HPDE6-E6E7 (cell line): ENCODE data around the gene IGF2.
A peak's percentile ranks its signal among the peaks of the same experiment; 100 is the strongest.

Source experiments
- DNase-seq: peaks from one replicate; pipeline ENCODE4 v3.0.0; 2011; ENCODE audit warnings: missing footprints; ENCODE audit errors: extremely low spot score

IGF2 gene

DNA sequence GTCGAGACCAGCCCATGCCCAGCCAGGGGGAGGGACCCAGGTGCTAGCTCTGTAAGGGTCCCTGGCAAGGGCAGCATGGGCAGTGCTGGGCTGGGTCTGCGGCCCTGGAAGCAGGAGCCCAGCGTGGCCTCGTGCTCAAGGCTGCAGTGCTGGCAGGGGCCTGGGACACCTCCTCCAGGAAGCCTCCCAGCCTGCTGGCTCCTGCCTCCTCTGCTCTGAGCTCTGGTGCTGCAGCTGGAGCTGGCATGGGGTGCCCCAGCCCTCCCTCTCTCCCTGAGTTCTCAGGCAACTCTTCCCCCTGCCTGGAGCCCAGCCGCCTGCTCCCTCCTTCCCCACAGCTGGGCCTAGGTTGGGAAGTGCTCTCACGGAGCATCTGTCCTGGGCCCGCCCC is 15.0 kb upstream of the IGF2 start:
- DNase-seq: no peak

DNA sequence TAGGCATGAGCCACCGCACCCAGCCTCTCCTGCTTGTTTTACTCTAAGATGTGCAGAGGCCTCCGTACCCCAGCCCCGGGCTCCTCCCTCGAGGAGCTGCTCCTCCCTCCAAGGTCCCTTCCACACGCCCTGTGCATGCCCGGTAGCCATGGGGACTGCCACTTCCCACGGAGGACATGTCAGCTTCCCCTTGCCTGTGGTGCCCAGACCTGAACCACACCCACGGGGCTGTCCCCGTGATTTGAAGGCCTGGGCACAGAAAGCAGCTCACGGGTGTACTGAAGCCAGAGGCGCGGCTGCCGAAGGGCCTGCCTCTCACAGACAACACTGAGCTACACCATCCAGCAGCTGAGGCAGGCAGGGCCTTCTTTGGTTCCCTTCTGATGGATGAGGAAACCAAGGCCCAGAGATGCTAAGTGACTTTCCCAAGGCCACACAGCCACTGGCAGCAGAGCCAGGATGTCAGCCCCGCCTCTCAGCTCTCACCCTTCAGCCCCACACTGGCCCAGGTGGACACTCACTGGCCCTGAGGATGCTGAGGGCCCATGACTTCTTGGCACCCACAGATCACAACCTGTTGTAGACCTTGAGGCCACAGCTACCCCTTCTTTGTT is 14.5 kb upstream of the IGF2 start:
- DNase-seq: no peak

DNA sequence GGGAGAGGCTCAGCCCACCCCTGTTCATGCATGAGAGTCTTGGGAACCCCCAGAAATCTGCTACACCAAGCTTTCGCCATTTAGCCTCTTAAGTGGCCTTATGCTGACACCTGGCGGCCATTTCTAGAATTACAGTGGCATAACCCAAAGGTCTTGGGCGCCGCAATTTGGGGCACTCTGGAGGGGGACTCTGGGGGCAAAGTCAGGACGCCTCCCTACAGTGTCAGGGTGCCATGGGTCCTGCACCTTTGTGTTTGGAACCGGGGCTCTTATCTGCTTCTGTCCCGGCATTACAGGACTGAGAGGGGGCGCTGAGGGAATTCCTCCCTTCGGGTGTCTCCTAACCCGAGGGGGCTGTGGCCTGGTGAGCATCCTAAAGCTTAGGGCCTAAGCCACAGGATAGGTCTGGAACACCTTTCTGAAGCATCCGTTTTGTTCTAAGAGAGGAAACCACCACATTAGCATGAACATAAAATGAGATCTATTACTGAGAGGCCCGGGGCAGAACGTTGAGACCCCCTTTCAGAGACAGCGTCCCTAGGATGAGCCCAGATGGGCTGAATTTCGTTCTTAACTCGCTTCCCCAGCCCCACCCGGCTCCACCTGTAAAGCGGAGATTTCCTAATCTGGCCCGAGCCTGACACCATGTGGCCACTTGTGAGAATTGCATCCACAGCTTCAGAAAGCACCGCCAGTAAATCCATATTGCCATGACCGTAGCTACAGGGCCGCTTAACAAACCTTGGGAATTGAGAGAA is 12.5 kb upstream of the IGF2 start:
- DNase-seq: peak; percentile 84

DNA sequence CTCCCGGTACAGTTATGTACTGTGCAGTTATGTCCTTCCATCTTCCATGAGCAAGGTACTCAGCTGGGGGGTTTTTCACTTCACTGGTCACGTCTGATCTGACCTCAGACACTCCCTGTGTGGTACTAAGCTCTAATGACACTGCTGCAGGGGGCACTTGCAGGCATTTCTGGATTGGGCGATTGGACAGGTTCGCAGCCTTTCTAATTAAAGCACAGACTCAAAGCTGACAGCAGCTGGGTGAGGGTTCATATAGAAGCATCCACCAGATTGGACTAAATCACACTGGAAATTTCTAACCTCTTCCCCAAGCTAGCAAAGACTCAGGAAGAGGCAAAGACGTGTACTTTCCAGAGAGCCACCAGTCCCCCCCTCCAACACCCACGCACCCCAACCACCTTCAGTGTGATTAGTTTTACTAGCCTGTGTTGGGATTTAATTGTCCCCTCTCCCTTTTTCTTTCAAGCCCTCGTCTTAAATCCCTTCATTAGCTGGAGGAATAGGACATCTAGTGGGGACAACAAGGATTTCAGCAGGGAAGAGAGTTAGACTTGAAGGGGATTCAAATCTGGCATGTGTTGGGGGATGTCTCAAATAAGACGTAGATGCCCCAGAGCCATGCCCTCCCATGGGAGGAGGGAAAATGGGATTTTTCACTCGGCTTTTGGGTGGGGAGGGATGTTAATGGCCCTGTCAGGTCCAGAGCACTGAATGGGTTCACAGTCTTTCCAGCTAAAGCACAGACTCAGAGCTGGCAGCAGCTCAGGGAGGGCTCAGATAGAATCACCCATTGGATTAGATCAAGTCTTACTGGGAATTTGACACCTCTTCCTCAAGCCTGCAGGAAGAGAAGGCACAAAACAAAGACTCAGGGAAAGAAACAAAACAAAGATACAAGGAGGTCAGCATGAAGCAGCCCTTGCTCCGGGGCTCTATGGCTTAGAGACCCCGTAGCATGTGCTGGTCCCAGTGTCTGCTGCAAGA is 11.0 kb upstream of the IGF2 start:
- DNase-seq: no peak

DNA sequence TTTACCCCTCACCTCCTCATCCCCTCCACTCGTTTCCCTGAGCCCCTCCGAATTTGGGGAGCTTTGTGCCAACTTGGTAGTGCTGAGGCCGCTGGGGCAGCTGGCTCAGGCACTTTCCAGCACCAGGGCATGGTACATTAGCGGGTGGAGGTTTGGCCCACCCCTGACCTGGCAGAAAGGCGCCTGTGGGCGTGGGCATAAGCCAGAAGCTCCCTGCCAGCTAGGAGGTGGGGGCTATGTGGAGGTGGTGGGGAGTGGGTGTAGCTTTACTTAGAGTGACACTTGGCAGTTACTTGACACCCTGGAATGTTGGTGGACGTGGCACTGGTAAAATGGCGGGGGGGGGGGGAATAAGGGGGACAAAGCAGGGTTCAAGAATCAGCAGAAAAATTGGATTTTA is 10.3 kb upstream of the IGF2 start:
- DNase-seq: no peak

DNA sequence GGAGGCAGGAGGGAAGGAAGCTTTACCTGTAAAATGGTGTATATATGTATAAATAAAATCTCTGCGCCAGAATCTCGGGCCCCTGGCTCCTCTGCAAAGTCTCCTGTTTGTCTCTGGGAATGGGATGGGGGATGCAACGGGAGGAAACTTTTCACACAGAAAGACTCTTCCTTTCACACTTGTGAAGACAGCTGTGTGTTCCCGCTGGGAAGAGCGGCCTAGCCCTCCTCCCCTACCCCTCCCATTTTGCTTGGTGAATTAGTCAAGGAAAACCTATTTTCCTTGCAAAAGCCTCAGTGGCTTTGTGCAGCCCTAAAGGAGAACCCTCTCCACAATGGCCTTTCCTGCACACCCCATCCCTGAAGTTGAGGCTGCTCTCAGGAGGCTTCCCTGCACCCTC is 9.4 kb upstream of the IGF2 start:
- DNase-seq: no peak

DNA sequence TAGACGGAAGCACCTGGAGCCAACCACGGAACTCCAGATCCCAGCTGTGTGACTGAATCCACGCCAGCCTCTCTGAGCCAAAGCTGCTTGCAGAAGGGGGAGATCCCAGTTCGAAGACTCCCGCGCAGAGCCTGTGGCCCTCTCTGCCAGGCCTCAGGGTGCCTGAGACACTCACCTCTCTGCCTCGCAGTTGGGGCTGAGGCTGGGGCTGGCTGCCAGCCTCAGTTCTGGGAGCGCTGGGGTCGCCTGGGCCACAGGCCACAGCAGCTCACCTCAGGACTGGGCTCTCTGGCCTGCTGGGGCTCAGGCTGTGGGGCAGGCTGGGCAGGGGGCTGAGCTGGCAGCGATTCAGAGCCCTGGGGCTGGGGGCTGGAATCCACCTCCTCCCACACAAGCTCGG is 8.2 kb upstream of the IGF2 start:
- no peak for DNase-seq

DNA sequence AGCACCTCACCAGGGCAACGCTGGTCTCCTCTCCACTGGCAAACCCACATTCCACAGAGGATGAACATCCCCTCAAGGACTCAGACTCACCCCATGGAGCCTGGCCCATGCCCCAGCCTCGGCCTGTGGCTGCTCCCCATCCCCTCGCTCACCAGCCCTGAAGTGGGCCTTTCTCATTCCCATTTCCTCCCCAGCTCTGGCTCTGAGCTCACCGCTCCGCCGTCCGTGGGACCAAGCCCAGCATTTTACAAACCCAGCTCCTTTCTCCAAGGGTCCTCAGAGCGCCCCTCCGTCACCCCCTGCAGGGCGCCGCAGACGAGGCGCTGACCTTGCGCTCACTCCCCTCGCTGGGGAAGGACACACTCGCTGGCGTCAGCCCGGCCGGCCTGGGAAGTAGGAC is 6.9 kb upstream of the IGF2 start:
- no peak for DNase-seq

DNA sequence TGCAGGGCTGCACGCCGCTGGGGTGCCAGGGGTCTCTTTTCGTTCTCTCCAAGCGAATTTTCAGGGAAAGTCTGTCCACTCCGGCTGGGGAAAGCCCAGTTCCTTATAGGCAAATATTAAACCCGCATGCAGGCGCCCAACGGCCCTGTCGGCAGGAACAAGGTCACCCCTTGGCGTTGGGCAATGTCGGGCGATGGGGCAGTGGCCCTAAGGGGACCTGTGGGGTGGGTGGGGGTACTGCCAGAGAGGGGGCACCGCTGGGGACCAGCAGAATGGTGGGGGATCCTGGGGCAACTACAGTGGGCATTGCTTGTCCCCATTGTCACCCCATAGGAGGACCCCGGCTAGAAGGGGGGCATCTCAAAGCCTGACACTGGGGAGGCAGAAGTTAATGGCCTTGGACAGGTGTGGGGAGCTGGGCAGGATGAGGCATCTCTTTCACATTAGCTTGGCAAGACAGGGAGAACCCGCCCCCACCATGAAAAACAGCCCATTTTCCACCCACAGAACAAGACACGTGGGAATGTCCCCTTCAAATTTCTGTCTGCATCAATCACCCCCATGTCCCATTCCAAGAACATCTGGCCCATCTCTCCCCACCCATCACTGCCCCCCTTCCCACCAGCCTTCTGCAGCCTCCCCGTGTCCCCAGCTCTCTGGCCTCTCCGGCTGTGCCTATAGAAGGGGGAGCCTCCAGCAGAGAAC is 5.5 kb upstream of the IGF2 start:
- no peak for DNase-seq

DNA sequence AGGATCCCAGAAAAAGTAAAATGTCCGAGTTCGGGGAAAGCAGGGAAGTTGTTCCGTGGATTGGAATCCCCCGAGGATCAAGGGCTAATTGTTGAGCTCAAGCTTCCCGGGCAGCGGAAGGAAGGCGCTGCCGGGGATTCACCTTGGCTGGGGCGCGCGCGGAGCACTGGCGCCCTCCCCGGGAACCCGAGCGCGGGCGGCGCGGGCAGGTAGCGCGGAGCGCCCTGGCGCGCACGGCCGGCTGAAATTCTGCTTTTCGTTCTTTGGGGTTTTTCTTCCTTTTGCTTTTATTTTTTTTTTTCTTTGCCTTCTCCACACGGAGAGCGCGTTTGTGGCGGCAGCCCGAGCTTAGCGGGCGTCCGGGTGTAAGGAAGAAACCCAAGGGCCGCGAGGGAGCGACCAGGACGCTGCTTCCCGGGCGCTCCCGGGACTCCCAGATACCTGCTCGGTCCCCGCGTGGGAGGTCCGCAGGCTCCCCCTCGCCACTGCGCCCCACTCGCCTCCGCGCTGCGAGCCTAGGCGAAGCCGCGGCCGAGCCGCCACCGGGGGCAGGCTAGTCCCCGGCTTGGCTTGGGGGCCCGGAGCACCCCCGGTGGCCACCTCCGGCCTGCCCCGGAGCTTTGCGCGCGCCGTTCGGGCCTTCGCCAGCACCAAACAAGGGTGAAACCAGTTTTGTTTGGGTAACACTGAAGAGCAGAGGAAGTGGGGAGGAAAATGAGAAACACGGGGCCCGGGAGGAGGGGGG is 4.8 kb upstream of the IGF2 start:
- no peak for DNase-seq

DNA sequence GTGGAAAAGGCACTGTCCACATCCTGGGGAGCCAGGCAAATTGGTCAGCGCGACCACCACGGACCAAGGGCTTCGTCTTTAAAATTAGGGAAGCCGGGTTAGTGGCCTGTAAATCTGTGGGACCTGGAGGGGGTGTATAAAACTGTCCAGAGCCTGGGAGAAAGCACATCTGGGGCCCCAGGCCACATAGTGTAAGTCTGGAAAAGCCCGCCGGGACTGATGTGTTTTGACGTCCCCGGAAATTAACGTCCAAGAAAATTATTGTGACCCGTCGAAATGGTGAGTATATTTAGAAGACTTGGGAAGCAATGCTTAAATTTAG is 4.2 kb upstream of the IGF2 start:
- no peak for DNase-seq

DNA sequence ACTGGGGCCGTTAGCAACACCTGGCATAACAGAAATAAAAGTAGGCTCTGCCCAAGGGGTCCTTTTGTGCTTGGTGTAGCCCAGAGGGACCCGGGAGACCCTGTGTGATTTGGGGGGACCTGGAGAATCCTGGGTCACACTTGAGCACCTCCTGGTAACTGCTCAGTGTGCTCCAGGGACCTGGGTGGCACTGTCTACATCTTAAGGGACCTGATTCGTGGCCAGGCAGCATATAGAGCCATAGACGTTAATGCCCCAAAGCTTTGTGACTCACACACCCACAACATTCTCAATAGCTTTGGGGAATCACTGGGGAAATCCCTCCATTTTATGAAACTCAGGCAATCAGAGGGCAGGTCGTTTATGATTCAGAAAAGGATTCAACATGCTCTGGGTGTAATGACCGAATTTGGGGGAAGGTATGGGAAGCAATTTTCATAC is 3.6 kb upstream of the IGF2 start:
- DNase-seq: no peak

DNA sequence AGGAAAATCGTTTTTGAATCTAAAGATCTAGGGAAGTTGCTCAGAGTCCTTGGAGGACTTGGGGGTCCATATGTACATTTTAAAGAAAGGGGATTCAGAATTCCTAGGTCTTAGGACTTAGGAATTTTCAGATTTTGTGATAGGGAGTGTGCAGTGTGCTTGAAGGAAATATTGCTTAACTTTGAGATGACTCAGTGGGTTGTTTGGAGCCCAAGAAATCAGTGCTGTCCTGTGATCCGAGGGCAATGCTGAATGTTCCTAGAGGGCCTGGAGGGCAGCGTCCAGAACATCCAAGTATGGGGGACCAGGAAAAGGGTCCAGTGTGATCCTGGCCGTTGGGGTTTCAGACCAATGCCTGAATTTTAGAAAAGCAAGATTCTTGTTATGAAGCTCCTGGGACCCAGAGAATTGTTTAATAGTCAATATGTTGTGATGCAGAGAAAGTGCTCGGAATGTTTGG is 3.1 kb upstream of the IGF2 start:
- DNase-seq: no peak

DNA sequence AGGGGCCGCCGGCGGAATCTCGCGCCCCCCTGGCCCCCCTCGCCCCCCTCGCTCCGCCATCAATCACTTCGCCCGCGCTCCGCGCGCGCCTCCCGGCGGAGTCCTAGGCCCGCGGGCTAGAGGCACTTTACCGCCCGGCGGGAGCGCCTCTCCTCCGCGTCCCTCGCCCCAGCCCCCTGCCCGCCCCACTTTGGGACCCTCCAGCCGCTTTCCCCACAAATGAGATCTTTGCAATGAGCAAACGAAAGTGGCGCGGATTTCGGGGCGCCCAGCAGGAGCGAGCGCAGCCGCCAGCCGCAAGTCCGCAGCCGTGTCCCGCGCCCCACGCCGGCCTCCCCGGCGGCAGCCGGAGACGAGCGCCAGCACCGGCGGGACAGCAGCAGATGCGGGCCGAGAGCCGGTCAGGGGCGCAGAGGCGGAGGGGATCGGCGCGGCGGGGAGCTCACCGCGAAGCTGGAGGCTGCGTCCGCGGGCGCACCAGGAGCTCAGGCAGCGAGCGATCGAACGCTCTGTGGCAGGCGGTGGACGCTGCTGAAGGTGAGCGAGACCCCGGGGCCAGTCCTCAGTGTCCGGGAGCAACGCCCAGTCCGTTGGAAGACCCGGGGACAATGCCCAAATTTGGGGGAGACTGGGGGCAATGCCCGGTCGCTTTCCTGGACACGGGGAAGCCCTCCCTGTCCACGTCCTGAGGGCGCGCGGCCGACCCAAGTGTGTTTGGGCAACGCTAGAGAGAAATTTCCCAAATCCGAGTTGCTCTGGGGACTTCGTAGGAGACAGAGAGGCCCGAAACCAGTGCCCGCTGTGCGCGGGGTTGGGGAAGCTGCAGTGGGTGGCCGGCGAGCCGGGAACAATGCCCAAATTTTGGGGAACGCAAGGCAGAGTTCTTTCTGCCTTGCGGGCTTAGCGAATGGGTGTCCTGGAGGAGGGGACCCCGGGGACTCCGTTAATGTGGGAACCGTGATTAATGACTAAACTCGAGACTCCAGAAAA is 1.5 kb upstream of the IGF2 start:
- no peak for DNase-seq

DNA sequence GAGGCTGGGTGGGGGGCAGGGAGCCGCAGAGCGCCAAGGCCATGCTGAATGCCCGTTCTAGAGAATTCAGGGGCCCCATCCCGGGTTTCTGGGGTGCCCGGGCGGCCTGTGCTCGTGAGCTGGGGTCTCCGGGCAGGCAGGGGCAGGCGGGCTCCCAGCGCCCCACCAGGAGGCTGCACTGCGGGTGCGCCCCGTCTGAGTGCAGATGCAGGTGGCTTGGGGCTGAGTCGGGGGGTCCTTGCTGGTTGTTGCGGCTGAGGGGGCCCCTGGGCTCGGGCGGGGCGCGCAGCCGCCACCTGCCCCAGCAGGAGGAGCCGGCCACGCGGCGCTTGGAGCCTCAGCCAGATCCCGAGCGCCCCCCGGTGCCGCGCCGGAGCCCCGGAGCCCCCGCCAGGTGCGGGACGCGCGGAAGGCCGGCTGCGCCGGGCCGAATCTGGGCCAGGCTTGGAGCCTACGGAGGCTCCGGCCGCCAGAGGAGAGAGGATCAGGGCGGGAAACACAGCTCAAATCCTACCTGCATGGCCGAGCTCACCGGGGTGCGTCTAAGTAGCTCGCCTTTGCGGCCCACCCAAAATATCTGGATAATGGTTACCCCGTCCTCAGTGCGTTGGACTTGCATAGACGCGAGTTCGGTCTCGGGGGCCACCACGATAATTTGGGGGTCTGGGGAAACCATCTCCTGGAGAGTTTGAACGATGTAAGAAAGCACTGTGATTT is 590 bp upstream of the IGF2 start:
- DNase-seq: no peak

DNA sequence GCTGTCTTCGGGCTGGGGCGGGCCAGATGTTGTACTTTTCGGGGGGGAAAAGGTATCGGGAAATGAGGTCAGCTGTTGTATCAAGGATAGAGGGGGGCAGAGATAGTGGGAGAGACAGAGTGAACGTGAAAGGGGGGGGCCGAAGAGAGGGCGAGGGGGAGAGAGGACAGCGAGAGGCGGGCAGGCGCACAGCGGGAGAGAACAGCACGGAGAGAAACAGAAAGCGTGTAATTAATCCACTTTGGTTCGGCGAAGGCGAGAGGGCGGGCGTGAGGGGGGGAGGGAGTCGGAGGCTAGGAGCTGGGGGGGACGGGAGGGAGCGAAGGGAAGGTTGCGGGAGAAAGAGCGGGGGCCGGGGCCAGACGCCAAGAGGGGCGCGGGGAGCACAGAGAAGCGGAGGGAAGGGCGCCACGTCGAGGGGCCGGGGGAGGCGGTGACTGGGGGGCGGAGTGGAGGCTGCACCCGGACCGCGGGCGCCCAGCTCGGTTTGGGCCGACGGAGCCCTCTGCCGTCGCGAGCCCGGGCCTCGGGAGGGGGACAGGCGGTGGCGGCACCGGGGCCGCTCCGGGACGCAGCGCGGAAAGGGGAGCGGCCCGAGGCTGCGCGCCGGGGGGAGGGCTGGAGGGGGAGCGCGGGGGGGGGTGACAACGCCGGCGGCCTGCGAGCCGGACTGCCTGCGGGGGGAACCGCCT is 612 bp downstream of the IGF2 start:
- no peak for DNase-seq

DNA sequence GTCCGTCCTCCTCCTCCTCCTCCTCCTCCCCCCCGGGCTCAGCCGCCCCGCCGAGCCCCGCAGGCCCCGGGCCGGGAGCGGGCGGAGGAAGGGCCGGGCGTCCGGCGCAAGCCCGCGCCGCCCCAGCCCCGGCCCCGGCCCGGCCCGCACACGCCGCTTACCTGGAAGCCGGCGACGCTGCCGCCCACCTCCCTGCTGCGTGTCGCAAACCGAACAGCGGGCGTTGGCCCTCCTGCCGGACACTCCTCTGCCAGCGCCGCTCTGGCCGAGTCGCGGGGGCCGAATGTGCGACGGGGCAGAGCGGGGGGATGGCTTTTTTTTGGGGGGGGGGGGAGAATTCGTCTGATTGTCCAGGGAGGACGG is 1.1 kb downstream of the IGF2 start:
- DNase-seq: no peak

DNA sequence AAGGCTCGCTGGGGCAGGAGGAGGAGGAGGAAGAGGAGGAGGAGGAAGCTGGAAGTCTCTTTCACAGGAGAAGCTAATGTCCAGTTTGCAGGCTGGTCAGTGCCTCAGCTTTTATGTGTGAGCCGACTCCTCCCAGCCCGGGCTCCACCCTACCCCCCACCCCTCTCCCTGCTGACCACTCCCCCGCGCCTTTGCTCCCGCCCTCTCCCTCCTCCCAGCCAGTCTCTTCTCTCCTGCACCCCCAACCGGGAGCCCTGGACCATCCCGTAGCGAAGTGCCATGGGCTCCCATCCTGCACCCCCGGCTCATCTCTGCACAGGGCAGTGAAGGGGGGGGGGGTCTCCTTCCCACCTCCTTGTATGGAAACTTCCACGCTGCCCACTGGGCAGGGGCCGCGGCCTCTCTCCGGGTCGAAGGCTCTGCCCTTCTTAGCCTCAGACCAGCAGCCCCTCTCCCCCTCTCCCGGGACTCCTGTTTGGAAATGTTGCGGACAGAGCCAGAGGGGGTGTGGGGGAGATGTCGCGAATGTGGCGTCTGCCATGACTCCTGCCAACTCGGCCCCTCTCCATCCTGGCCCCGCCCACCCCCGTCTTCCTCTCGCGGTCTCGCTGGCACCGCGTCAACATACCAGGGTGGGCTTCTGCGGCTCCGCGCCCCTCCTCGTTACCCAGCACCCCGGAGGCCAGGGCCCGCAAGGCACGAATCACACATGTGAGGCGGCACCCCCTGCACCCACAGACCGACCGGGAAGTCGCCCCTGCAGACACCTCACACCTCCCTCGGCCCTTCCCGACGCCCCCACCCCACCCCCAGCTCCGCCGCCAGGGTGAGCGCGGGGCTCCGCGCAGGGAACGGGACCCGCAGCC is 1.8 kb downstream of the IGF2 start:
- peak; percentile 72 for DNase-seq
